Urothelium cell line (cell line): ENCODE results near the gene TMC4.
"Not testable (repeated sequence)": the region's sequence is repeated elsewhere in the genome, so short reads cannot be mapped to it uniquely, and the experiment has no call there.

Experiments
- DNase-seq: peaks from one replicate; pipeline ENCODE4 v3.0.0; 2011; ENCODE audit warnings: low spot score, mixed read lengths
- FAIRE-seq: peaks from 2 replicates; lab custom pipeline; 2011; peaks lifted over from hg19 to GRCh38; lab: Jason Lieb, UNC

Gene TMC4, protein sequence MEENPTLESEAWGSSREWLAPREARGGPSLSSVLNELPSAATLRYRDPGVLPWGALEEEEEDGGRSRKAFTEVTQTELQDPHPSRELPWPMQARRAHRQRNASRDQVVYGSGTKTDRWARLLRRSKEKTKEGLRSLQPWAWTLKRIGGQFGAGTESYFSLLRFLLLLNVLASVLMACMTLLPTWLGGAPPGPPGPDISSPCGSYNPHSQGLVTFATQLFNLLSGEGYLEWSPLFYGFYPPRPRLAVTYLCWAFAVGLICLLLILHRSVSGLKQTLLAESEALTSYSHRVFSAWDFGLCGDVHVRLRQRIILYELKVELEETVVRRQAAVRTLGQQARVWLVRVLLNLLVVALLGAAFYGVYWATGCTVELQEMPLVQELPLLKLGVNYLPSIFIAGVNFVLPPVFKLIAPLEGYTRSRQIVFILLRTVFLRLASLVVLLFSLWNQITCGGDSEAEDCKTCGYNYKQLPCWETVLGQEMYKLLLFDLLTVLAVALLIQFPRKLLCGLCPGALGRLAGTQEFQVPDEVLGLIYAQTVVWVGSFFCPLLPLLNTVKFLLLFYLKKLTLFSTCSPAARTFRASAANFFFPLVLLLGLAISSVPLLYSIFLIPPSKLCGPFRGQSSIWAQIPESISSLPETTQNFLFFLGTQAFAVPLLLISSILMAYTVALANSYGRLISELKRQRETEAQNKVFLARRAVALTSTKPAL

DNA sequence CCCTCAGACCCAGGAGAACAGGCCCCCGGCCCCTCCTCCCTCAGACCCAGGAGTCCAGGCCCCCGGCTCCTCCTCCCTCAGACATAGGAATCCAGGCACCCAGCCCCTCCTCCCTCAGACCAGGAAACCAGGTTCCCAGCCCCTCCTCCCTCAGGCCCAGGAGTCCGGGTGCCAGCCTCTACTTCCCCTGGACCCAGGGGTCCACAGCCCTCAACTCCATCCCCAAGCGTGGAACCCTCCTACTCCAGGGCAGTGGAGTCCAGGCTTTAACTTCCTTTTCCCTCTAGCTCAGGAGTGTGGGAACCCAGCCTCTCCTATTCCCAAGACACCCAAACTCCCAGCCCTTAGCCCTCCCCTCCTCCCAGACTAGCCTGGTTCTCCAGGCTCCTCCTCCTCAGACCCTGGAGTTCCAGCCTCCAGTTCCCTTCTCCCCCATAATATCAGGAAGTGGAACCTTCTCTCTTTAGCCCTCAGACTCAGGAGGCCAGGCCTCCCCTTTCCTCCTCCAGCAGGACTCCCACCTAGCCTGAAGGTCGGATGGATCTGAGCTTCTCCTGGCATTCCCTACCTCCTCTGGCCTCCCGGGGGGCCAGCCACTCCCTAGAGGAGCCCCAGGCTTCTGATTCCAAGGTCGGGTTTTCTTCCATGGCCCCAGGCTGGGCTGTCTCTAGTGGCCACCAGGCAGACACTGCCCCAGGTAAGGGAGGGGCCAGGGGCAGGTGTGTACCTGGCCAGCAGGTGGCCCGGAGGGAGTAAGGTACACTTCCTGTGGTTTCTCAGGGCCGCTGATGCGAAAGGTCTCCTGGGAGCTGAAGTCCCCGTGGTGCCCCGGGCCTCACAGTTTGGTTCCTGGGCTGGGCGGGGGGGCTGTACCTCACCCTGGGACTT lies at the start of gene TMC4:
TSS of gene TMC4 (minus strand) at position 690 of the 888 bp plus-strand sequence. CDS start at position 647, 43 bp downstream.
- DNase-seq = no peak
- FAIRE-seq = no peak

DNA sequence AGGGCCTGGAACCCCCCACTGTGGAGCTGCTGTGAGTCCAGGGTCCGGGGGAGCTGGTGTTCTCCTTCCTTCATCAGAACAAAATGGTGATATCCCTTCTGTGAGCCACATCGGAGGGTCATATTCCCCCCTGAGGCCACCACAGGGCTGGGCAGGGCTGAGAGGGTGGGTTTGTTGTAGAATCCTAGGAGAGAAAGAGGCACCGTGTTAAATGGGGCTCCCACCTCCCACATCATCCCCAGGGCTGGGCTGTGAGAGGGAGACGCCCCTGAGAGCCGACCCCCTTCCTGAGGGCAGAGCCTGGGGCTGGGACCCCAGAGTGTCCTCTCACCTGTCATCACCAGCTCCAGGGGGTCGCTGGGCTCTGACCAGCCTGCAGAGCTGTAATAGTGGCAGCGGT lies 49.0 kb upstream of the TMC4 start:
- not testable (repeated sequence) for DNase-seq, FAIRE-seq

- not testable (repeated sequence) for FAIRE-seq, DNase-seq
These were observed 46.7 kb upstream of the TMC4 start for GRCh38 chr19:54219702-54220101.

DNA sequence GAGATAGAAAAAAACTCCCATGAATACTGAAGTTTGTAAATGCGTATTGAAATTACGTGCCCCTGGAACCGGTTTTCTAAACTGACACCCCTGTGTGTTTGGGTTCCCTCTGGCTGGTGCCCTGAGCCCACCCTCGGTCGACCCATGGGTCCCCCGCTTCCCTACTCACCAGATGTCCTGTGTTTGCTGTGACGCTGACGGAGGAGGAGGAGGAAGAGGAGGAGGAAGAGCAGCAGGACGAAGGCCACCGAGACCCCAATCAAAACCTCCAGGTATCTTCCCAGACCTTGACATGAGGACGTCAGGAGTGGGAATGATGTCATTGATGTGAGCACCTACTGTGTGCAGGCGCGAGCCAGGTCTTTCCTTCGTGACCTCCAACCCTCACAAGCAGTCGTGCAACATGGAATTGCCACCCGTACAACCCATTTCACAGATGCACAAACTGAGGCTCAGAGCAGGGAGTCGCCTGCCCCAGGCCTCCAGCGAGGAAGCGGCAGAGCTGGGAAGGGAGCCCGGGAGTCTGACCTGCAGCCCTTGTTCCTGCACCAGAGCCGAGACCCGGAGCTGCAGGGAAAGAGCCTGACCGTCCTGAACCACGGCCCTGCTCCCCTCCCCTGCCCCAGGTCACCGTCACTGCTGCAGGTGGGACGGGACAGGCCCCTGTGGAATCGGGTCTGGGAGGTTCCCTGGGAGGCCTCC lies 46.2 kb upstream of the TMC4 start:
- FAIRE-seq = no peak
- no peak for DNase-seq

DNA sequence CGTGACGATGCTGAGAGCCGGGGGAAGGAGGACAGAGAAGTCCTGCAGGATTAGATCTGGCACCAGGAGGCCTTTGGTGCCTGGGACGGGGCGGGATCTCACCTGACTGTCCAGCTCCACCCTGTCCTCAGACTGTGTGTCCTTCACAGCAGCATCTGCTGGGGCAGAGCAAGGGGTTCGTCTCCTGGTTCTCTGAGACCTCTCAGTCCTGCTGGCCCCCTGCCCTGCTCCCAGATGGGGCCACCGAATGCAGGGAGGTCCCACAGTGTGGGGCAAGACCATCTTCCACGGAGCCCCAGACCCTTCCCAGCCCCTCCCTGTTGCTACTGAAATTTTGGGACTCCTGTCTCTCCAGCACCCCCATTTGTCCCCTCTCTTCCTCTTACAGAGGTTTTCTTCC lies 45.3 kb upstream of the TMC4 start:
- DNase-seq (no peak), FAIRE-seq (no peak)

GRCh38 chr19:54217517-54218247 lies 44.7 kb upstream of the TMC4 start:
- not testable (repeated sequence) for DNase-seq, FAIRE-seq

DNA sequence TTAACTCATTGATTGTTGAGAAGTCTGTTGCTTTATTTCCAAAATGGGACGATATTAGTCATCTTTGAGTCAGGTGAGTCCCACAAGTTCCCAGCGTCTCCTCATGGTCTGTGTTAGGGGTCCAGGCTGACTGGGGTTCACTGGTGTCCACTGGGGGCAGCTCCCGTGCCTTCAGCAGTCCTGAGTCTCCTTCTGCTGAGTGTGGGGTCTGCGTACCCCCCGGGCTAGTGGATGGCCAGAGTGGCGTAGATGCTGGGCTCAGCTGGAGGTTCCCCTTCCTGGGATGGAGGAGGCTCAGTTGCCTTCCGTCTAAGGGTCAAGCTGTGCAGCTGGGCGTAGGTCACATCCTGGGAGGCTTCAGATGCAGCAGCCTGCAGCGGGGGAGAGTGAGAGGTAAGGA lies 43.9 kb upstream of the TMC4 start:
- FAIRE-seq (no peak), DNase-seq (no peak)

GRCh38 chr19:54214734-54215133 lies 41.8 kb upstream of the TMC4 start:
- not testable (repeated sequence) for FAIRE-seq, DNase-seq

- DNase-seq, FAIRE-seq: not testable (repeated sequence)
These were observed 41.3 kb upstream of the TMC4 start for GRCh38 chr19:54214217-54214616.

DNA sequence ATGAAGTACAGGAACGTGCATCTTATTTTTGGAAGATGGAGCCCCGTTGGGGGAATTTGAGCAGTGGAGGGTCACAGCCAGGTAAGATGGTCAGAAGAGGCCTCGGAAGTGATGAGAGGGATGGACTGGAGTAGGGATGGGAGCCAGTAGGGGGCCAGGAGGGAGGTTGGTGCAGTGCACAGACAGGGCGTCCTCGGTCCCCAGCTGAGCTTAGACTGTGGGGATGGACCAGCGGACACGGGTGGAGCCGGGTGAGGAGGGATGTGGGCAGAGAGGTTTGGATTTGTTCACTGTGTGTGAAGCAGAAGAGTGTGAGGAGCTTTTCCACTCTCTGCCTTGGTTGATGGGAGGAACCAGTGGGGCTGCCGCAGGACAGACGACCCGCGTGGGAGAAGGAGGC lies 38.3 kb upstream of the TMC4 start:
- FAIRE-seq = no peak

GRCh38 chr19:54209811-54210494 lies 37.0 kb upstream of the TMC4 start:
- DNase-seq = peak; percentile 83
- FAIRE-seq = no peak

More for the DNA sequence above, 38.3 kb upstream of the TMC4 start:
- DNase-seq = no peak

DNA sequence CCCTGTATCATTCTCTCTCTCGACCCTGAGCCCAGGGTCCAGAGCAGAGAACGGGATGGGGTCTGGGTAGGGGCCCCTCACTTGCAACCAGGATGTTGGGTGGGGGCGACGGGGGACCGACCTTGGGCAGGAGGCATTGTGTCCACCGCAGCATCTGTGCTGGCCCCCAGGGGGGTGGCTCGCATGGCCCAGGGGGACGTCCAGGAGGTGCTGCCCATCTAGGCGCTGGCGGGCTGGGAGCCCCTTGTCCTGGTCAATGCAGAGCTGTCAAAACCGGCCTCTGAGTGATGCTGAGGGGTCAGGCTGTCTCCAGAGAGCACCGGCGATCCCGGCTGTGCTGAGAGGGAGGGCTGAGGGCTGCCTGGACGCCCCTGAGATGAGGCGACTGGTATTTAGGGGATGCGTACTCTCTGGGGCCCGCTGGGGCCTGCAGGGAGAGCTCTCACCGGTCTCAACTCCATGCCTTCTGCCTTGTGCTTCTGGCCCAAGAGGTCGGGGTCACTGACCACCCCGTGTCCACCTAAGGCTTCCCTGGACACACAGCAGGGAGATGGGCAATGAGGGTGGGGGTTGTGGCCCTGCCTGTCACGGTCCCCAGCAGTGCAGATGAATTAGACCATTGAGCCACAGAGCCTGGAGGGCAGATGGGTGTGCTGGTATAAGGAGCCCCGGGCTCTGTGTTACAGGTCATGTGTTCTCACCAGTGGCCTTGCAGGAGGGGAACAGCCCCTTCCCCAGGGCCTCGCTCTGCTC lies 36.3 kb upstream of the TMC4 start:
- DNase-seq = no peak
- FAIRE-seq = no peak

- DNase-seq (no peak), FAIRE-seq (no peak)
These were observed 35.8 kb upstream of the TMC4 start for GRCh38 chr19:54208784-54209057.

GRCh38 chr19:54207983-54208783 lies 35.2 kb upstream of the TMC4 start:
- DNase-seq (no peak), FAIRE-seq (no peak)

DNA sequence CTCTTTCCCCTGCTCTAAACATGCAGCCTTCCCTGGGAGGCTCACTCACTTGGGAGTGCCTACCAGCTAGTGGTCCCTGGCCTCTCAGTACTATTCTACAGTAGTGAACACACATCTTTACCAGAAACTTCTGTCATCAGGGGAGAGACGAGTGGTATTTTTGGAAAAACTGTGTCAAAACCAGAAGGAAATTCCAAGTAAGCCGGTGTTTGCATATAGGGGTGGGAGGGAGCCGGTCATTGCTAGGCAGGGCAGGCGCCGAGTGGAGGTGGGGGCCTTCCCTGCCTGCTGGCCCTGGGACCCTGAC lies 34.7 kb upstream of the TMC4 start:
- FAIRE-seq (no peak), DNase-seq (no peak)

DNA sequence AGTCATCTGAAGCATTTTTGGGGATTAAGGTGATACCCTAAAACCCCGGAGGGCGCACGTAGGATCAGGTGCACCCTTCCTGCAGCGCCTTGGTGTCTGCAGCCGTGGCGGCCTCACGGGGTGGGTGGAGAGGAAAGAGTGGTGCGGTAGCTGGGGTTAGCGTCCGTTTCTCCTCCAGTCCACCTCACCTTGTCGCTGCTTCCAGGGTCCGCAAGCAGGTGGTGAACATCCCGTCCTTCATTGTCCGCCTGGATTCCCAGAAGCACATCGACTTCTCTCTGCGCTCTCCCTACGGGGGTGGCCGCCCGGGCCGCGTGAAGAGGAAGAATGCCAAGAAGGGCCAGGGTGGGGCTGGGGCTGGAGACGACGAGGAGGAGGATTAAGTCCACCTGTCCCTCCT lies 34.2 kb upstream of the TMC4 start:
- FAIRE-seq, DNase-seq: not testable (repeated sequence)

GRCh38 chr19:54206831-54207177 lies 33.8 kb upstream of the TMC4 start:
- DNase-seq (no peak), FAIRE-seq (no peak)
